ENCODE data around the gene SLC9C2.

The SLC9C2 gene

DNA sequence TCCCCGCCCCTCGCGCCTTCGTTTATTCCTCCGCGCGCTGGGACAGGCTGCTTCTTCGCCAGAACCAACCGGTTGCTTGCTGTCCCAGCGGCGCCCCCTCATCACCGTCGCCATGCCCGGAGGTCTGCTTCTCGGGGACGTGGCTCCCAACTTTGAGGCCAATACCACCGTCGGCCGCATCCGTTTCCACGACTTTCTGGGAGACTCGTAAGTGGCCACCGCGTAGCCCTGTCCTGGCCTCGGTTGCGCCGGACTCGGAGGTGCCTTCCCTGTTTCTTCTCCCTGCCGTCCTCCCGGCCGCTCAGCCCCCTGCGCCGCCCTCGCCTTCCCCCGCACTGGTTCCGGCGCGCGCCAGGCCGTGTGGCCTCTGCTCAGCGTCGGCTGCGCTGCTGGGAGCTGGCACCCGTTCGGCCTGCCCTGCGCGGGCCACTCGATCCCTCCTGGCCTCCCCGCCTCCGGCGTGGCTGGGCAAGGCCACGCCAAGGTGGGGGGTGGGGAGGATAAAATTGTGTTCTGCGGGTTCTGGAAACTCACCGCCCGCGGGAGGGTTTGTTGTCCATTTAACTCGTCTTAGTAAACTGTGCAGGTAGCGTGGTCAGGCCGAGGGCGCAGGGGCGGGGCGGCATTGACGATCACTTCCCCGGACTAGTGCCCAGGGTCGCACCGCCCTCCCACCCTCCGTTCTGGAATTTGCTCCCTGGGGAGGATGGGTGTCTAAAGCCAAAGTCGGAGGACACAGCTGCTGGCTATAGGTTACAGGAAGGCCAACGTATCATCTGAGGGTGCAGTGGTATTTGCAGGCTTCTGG is 125.4 kb downstream of the SLC9C2 start, which contains the start of gene PRDX6:
PRDX6 (plus strand) TSS at position 50 of the 808 bp plus-strand sequence; CDS start at position 113, 63 bp downstream.
- peak; percentile 59 for ATAC-seq
- TF ChIP-seq GLIS3 (CRISPR knock-in tag; IDR thresholded peaks at IDR 0.05) (no peak), ISL1 (CRISPR knock-in tag; IDR thresholded peaks at IDR 0.05) (no peak), RARB (CRISPR knock-in tag; IDR thresholded peaks at IDR 0.05) (no peak), CSDC2 (CRISPR knock-in tag; IDR thresholded peaks at IDR 0.05) (no peak), ZNF565 (CRISPR knock-in tag; conservative IDR thresholded peaks at IDR 0.05; ENCODE audit: low read depth) (no peak), ESRRG (CRISPR knock-in tag; IDR thresholded peaks at IDR 0.05) (no peak)

- no peak for TF ChIP-seq ZFP3 (CRISPR knock-in tag; IDR thresholded peaks at IDR 0.05)
- no peak for TF ChIP-seq RARB (CRISPR knock-in tag; IDR thresholded peaks at IDR 0.05)
- TF ChIP-seq, protein P1, sequence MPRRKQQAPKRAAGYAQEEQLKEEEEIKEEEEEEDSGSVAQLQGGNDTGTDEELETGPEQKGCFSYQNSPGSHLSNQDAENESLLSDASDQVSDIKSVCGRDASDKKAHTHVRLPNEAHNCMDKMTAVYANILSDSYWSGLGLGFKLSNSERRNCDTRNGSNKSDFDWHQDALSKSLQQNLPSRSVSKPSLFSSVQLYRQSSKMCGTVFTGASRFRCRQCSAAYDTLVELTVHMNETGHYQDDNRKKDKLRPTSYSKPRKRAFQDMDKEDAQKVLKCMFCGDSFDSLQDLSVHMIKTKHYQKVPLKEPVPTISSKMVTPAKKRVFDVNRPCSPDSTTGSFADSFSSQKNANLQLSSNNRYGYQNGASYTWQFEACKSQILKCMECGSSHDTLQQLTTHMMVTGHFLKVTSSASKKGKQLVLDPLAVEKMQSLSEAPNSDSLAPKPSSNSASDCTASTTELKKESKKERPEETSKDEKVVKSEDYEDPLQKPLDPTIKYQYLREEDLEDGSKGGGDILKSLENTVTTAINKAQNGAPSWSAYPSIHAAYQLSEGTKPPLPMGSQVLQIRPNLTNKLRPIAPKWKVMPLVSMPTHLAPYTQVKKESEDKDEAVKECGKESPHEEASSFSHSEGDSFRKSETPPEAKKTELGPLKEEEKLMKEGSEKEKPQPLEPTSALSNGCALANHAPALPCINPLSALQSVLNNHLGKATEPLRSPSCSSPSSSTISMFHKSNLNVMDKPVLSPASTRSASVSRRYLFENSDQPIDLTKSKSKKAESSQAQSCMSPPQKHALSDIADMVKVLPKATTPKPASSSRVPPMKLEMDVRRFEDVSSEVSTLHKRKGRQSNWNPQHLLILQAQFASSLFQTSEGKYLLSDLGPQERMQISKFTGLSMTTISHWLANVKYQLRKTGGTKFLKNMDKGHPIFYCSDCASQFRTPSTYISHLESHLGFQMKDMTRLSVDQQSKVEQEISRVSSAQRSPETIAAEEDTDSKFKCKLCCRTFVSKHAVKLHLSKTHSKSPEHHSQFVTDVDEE (CRISPR knock-in tag; IDR thresholded peaks at IDR 0.05): no peak
- no peak for TF ChIP-seq OSR1 (CRISPR knock-in tag; IDR thresholded peaks at IDR 0.05)
- no peak for TF ChIP-seq SNAI2 (CRISPR knock-in tag; IDR thresholded peaks at IDR 0.05)
- no peak for TF ChIP-seq ESRRG (CRISPR knock-in tag; IDR thresholded peaks at IDR 0.05)
- no peak for TF ChIP-seq CSRNP3 (CRISPR knock-in tag; IDR thresholded peaks at IDR 0.05)
- TF ChIP-seq ZNF70 (CRISPR knock-in tag; IDR thresholded peaks at IDR 0.05): no peak
- TF ChIP-seq ISL1 (CRISPR knock-in tag; IDR thresholded peaks at IDR 0.05): no peak
- no peak for TF ChIP-seq ARNTL (CRISPR knock-in tag; IDR thresholded peaks at IDR 0.05; ENCODE audit: borderline replicate concordance, low read depth)
- TF ChIP-seq ZNF8 (CRISPR knock-in tag; IDR thresholded peaks at IDR 0.05): no peak
- no peak for TF ChIP-seq TOX (CRISPR knock-in tag; IDR thresholded peaks at IDR 0.05; ENCODE audit: borderline replicate concordance)
- TF ChIP-seq, protein P2, sequence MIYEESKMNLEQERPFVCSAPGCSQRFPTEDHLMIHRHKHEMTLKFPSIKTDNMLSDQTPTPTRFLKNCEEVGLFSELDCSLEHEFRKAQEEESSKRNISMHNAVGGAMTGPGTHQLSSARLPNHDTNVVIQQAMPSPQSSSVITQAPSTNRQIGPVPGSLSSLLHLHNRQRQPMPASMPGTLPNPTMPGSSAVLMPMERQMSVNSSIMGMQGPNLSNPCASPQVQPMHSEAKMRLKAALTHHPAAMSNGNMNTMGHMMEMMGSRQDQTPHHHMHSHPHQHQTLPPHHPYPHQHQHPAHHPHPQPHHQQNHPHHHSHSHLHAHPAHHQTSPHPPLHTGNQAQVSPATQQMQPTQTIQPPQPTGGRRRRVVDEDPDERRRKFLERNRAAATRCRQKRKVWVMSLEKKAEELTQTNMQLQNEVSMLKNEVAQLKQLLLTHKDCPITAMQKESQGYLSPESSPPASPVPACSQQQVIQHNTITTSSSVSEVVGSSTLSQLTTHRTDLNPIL (CRISPR knock-in tag; IDR thresholded peaks at IDR 0.05; ENCODE audit: low read depth): no peak
- no peak for TF ChIP-seq ZFP30 (CRISPR knock-in tag; IDR thresholded peaks at IDR 0.05)
- peak; percentile 78 for ATAC-seq
These were observed 126.1 kb downstream of the SLC9C2 start for GRCh38 chr1:173476665-173477285.

- TF ChIP-seq, protein P1 (CRISPR knock-in tag; IDR thresholded peaks at IDR 0.05): no peak
- TF ChIP-seq ZFP30 (CRISPR knock-in tag; IDR thresholded peaks at IDR 0.05) (no peak), ZNF565 (CRISPR knock-in tag; conservative IDR thresholded peaks at IDR 0.05; ENCODE audit: low read depth) (no peak), SNAI2 (CRISPR knock-in tag; IDR thresholded peaks at IDR 0.05) (no peak), ZFP3 (CRISPR knock-in tag; IDR thresholded peaks at IDR 0.05) (no peak), ESRRG (CRISPR knock-in tag; IDR thresholded peaks at IDR 0.05) (no peak), RARB (CRISPR knock-in tag; IDR thresholded peaks at IDR 0.05) (no peak), ARNTL (CRISPR knock-in tag; IDR thresholded peaks at IDR 0.05; ENCODE audit: borderline replicate concordance, low read depth) (no peak), BACH2 (CRISPR knock-in tag; IDR thresholded peaks at IDR 0.05; ENCODE audit: borderline replicate concordance) (no peak), OSR1 (CRISPR knock-in tag; IDR thresholded peaks at IDR 0.05) (no peak), PPARA (CRISPR knock-in tag; IDR thresholded peaks at IDR 0.05; ENCODE audit: borderline replicate concordance) (no peak), CSDC2 (CRISPR knock-in tag; IDR thresholded peaks at IDR 0.05) (no peak), CSRNP3 (CRISPR knock-in tag; IDR thresholded peaks at IDR 0.05) (no peak), ISL1 (CRISPR knock-in tag; IDR thresholded peaks at IDR 0.05) (no peak), GLIS3 (CRISPR knock-in tag; IDR thresholded peaks at IDR 0.05) (no peak)
- TF ChIP-seq, protein P3, sequence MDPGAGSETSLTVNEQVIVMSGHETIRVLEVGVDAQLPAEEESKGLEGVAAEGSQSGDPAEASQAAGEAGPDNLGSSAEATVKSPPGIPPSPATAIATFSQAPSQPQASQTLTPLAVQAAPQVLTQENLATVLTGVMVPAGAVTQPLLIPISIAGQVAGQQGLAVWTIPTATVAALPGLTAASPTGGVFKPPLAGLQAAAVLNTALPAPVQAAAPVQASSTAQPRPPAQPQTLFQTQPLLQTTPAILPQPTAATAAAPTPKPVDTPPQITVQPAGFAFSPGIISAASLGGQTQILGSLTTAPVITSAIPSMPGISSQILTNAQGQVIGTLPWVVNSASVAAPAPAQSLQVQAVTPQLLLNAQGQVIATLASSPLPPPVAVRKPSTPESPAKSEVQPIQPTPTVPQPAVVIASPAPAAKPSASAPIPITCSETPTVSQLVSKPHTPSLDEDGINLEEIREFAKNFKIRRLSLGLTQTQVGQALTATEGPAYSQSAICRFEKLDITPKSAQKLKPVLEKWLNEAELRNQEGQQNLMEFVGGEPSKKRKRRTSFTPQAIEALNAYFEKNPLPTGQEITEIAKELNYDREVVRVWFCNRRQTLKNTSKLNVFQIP (CRISPR knock-in tag; IDR thresholded peaks at IDR 0.05; ENCODE audit: borderline replicate concordance, low read depth): no peak
- TF ChIP-seq, protein P2 (CRISPR knock-in tag; IDR thresholded peaks at IDR 0.05; ENCODE audit: low read depth): no peak
- no peak for ATAC-seq
These were observed 126.6 kb downstream of the SLC9C2 start for GRCh38 chr1:173476197-173476664.
